ENCODE data around the gene IQCH. TPM values are rescaled to one million over a fixed set of nuclear protein-coding genes. Genes with fewer than 3 reads are reported as not detected.
A peak's percentile ranks its signal among the peaks of the same experiment; 100 is the strongest.

IQCH gene
- total RNA-seq, 1 donor from 2014 or later = 2.0 TPM

DNA sequence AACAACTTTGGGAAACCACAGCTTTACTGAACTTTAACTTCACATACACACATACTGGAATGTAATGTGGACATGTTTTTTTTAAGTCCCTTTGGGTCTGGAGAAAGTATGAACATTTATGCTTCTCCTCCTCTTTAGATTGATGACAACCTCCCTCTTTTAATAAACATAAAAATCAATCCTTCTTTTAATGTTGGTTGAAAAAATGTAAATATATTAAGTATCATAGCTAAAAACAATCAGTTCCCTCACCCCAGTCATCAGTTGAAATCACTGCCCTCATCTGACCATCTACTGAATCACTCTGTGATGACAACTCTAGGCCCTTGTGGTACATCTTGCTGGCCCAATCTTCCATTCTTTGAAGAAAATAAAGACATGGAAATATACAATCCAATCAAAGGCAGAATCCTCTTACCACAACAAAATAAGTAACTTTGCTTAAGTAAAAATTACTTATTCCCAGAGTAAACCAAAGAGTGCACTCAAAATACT is 6.5 kb upstream of the IQCH start:
- Mint-ChIP-seq H3K27me3 (no peaks in the 10 kb centered on the region), H3K9me3 (peaks cover 5% of the 10 kb centered on the region), H3K36me3 (peaks cover 32% of the 10 kb centered on the region), H3K4me1 (ENCODE audit: unreplicated experiment) (peaks cover 15% of the 10 kb centered on the region), H3K27ac (no peak overlapping the region), H3K4me3 (no peak overlapping the region)
- DNase-seq (ENCODE audit: extremely low spot score, unreplicated experiment) = no peak
- TF ChIP-seq, protein P1, sequence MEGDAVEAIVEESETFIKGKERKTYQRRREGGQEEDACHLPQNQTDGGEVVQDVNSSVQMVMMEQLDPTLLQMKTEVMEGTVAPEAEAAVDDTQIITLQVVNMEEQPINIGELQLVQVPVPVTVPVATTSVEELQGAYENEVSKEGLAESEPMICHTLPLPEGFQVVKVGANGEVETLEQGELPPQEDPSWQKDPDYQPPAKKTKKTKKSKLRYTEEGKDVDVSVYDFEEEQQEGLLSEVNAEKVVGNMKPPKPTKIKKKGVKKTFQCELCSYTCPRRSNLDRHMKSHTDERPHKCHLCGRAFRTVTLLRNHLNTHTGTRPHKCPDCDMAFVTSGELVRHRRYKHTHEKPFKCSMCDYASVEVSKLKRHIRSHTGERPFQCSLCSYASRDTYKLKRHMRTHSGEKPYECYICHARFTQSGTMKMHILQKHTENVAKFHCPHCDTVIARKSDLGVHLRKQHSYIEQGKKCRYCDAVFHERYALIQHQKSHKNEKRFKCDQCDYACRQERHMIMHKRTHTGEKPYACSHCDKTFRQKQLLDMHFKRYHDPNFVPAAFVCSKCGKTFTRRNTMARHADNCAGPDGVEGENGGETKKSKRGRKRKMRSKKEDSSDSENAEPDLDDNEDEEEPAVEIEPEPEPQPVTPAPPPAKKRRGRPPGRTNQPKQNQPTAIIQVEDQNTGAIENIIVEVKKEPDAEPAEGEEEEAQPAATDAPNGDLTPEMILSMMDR (conservative IDR thresholded peaks at IDR 0.05) = no peak

- H3K36me3 Mint-ChIP-seq = peaks cover 32% of the 10 kb centered on the region
- no peak overlapping the region for H3K4me3 Mint-ChIP-seq
- no peak overlapping the region for H3K27ac Mint-ChIP-seq
- TF ChIP-seq, protein P1 (conservative IDR thresholded peaks at IDR 0.05) = no peak
- H3K4me1 Mint-ChIP-seq (ENCODE audit: unreplicated experiment) = peaks cover 15% of the 10 kb centered on the region
- H3K9me3 Mint-ChIP-seq = peaks cover 5% of the 10 kb centered on the region
- DNase-seq (ENCODE audit: extremely low spot score, unreplicated experiment) = no peak
- H3K27me3 Mint-ChIP-seq = no peaks in the 10 kb centered on the region
Measured at GRCh38 chr15:67249830-67250229, 4.8 kb upstream of the IQCH start.

GRCh38 chr15:67251318-67251717 is 3.3 kb upstream of the IQCH start:
- no peak overlapping the region for H3K27ac Mint-ChIP-seq
- H3K36me3 Mint-ChIP-seq = peaks cover 19% of the 10 kb centered on the region
- H3K4me3 Mint-ChIP-seq = no peak overlapping the region
- no peak for DNase-seq (ENCODE audit: extremely low spot score, unreplicated experiment)
- peaks cover 5% of the 10 kb centered on the region for H3K9me3 Mint-ChIP-seq
- TF ChIP-seq, protein P1 (conservative IDR thresholded peaks at IDR 0.05) = no peak
- H3K4me1 Mint-ChIP-seq (ENCODE audit: unreplicated experiment) = peaks cover 15% of the 10 kb centered on the region
- H3K27me3 Mint-ChIP-seq = no peaks in the 10 kb centered on the region

DNA sequence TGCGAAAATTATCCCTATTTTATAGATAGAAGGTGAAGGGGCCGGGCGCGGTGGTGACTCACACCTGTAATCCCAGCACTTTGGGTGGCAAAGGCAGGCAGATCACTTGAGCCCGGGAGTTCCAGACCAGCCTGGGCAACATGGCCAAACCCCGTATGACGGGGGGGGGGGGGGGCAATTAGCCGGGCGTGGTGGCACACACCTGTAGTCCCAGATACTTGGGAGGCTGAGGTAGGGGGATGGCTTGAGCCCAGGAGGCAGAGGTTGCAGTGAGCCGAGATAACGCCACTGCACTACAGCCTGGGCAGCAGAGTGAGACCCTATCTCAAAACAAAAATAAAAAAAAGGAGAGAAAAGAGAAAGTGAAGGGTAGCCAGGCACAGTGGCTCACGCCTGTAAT is 1.5 kb upstream of the IQCH start:
- H3K9me3 Mint-ChIP-seq = no peaks in the 10 kb centered on the region
- H3K27me3 Mint-ChIP-seq = no peaks in the 10 kb centered on the region
- TF ChIP-seq, protein P1 (conservative IDR thresholded peaks at IDR 0.05) = no peak
- peak overlapping the region; percentile 100 for H3K4me3 Mint-ChIP-seq
- DNase-seq (ENCODE audit: extremely low spot score, unreplicated experiment) = no peak
- H3K4me1 Mint-ChIP-seq (ENCODE audit: unreplicated experiment) = peaks cover 15% of the 10 kb centered on the region
- peaks cover 6% of the 10 kb centered on the region for H3K36me3 Mint-ChIP-seq
- peak overlapping the region; percentile 96 for H3K27ac Mint-ChIP-seq

DNA sequence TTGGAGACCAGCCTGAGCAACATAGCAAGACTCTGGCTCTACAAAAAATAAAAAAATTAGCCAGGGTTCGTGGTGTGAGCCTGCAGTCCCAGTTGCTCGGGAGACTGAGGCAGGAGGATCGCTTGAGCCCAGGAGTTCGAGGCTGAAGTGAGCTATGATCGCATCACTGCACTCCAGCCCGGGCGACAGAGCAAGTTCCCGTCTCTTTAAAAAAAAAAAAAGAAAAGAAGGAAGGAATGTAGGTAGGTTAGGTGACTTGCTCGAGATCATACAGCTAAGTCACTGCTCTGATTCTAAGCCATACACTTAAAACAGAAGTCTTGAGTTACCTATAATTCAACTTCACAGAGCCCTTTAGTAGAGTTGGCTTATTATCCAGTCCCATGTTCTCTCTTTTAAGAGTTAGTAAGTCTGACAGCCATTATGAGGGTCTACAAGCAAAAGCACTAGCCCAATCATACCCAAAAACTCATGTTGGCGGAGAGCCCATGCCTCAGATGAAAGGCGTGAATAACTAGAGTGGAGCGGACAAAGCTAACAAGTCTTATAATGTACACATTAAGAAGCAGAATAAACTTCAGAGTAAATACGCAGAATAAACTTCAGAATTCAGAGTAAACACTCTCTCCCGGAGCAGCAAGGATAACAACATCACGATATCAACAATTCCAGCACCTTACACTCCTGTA is 893 bp upstream of the IQCH start:
- Mint-ChIP-seq H3K9me3 (no peaks in the 10 kb centered on the region), H3K4me1 (ENCODE audit: unreplicated experiment) (peaks cover 15% of the 10 kb centered on the region), H3K27me3 (no peaks in the 10 kb centered on the region), H3K27ac (peak overlapping the region; percentile 96), H3K4me3 (peak overlapping the region; percentile 100), H3K36me3 (peaks cover 4% of the 10 kb centered on the region)
- DNase-seq (ENCODE audit: extremely low spot score, unreplicated experiment) = no peak
- TF ChIP-seq, protein P1 (conservative IDR thresholded peaks at IDR 0.05) = no peak
